ENCODE data around the gene RAB31. TPM values are rescaled to one million over a fixed set of nuclear protein-coding genes. Genes with fewer than 3 reads are reported as not detected.

Gene RAB31
- polyA plus RNA-seq, 4 donors: 27.0 to 39.1 (median 32.4) TPM

- DNase-seq (ENCODE audit: low read depth in 4 of 4, low spot score in 3 of 4): no peak
These were observed 1.9 kb downstream of the RAB31 start for GRCh38 chr18:9710037-9710436.

GRCh38 chr18:9711361-9712129 lies 3.4 kb downstream of the RAB31 start:
- DNase-seq (ENCODE audit: low read depth in 4 of 4, low spot score in 3 of 4): no peak

DNA sequence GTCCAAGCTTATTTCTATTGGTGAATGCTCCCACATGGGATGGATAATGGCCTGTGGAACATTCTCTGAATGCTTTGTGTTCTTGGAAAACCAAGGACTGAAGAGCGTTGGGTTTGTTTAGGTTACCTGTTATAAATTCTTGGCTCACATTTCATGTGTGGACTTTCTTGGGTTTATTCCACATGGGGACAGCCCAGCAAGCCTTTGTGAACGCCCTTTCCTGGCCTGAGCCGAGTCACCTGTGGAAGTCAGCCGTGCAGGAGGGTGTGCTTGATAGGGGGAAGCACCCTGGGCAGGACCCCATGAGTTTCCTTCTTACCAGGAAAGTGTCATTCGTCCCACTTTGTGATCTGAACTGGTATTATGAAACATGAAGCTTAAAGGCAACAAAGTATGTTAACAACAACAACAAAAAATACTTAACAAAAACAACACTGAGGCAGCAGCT lies 4.1 kb downstream of the RAB31 start:
- DNase-seq (ENCODE audit: low read depth in 4 of 4, low spot score in 3 of 4): no peak

DNA sequence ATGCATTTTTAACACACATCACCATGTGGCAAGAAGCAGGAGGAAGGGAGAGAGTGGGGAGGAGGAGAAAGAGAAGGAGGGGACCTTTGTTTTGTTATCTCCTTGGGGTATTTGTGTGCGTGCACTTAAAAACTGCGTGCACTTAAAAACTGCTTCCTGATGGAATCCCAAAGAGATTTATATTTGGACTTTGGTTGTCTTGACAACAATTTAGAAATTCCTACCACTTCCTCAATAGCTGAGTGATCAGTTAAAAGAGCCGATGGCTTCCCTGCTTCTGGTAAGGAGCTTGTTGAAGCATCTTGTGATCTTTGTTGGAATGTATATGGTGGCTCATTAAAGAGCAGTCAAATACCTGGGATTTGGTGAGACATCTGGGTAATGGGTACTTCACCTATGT lies 4.5 kb downstream of the RAB31 start:
- DNase-seq (ENCODE audit: low read depth in 4 of 4, low spot score in 3 of 4): no peak

DNA sequence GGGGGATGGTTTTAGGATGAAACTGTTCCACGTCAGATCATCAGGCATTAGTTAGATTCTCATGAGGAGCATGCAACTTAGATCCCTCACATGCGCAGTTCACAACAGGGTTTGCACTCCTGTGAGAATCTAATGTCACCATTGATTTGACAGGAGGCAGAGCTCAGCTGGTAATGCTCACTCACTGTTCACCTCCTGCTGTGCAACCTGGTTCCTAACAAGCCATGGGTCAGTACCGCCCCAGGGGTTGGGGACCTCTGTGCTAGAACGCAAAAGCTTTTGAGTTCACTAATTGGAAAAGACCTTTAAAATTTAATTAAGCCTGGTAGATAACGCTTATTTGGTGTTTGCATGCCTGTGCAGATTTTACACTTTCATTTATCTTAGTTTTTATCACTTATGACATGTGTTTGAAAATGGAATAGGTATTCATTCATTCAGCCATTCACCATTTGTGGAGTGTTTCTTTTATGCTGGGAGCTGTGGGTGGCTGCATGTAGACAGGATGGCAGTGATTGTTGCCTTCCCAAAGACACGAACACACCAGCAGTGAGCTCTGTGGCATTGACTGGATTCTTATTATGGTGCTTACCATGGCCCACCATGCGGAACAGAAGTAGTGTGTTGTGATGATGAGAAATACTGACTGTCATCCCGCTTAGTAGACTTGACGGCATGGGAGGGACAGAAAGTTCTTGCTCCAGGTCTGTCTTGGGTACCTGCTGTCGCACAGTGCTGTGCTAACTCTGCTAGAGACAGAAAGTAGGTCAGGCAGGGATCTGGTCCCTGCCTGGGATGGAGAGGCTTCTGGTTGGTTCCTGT lies 6.4 kb downstream of the RAB31 start:
- no peak for DNase-seq (ENCODE audit: low read depth in 4 of 4, low spot score in 3 of 4)

- DNase-seq (ENCODE audit: low read depth in 4 of 4, low spot score in 3 of 4): no peak
These were observed 6.9 kb downstream of the RAB31 start for GRCh38 chr18:9715088-9715343.

- no peak for DNase-seq (ENCODE audit: low read depth in 4 of 4, low spot score in 3 of 4)
These were observed 8.1 kb downstream of the RAB31 start for GRCh38 chr18:9715978-9716774.

DNA sequence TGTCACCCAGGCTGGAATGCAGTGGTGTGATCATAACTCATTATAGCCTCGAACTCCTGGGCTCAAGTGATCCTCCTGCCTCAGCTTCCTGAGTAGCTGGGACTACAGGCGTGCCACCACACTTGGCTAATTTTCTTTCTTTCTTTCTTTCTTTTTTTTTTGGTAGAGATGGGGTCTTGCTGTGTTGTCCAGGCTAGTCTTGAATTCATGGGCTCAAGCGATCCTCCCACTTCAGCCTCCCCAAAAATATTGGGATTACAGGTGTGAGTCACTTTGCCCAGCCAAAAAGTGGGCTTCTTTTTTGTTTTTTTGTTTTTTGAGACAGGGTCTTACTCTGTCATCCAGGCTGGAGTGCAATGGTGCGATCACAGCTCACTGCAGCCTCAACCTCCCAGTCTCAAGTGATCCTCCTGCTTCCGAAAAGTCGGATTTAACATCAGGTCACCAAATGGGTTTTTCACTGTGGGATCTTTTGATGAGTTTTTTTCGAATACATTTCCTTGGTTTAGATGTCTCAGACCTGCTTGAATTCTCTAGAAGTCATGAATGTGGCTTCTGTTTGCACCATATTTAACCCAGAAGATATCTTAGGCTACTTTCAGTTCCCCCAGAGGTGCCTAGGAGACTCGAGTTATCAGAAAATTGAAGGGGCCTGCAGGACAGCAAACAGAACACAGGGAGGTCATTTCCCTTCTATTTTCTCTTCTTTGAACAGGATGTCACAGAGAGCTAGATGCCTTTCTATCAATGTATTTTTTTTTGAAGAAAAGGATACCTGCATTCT lies 8.9 kb downstream of the RAB31 start:
- DNase-seq (ENCODE audit: low read depth in 4 of 4, low spot score in 3 of 4): no peak

- no peak for DNase-seq (ENCODE audit: low read depth in 4 of 4, low spot score in 3 of 4)
These were observed 11.4 kb downstream of the RAB31 start for GRCh38 chr18:9719421-9719981.

- no peak for DNase-seq (ENCODE audit: low read depth in 4 of 4, low spot score in 3 of 4)
These were observed 12.2 kb downstream of the RAB31 start for GRCh38 chr18:9720327-9720726.

- no peak for DNase-seq (ENCODE audit: low read depth in 4 of 4, low spot score in 3 of 4)
These were observed 13.9 kb downstream of the RAB31 start for GRCh38 chr18:9721893-9722550.

GRCh38 chr18:9722691-9723090 lies 14.6 kb downstream of the RAB31 start:
- no peak for DNase-seq (ENCODE audit: low read depth in 4 of 4, low spot score in 3 of 4)

- no peak for DNase-seq (ENCODE audit: low read depth in 4 of 4, low spot score in 3 of 4)
These were observed 16.9 kb downstream of the RAB31 start for GRCh38 chr18:9724797-9725585.

- DNase-seq (ENCODE audit: low read depth in 4 of 4, low spot score in 3 of 4): no peak
These were observed 18.1 kb downstream of the RAB31 start for GRCh38 chr18:9726175-9726574.

DNA sequence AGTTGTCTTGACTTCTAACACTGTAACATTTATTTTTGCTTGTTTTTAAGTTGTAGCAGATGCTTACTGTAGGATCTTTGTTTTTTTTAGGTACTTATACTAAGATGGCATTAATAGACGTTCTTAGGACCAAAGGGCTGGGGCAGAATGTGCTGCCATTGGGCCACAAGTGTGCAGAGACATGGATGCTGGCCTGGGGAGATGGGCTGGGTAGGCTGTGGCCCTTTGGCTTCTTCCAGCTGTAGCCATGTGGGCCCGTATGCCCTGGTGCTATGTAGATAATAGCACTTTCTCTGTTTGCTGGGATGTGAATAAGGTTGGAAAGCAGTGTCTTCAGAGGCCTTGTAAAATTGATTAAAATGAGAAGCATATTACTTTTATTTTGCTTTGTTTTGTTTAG lies 18.8 kb downstream of the RAB31 start:
- no peak for DNase-seq (ENCODE audit: low read depth in 4 of 4, low spot score in 3 of 4)

DNA sequence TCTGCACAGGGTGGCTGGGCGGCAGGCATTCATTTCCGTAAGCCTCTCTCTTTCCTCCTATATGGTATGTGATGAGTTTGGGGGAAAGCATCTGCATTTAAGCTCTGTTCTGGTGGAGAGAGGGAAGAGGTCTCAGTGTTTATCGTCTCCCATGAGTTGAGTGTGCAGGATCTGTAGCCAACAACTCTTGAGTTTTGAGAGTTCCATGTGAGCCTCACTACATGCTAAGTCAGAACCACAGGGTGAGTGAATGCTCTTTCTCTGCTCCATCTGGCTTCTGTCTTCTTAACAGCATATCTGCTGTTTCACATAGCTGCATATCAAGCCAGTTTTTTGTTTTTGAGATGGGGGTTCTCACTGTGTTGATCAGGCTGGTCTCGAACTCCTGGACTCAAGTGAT lies 22.7 kb downstream of the RAB31 start:
- DNase-seq (ENCODE audit: low read depth in 4 of 4, low spot score in 3 of 4): no peak

GRCh38 chr18:9731380-9731779 lies 23.3 kb downstream of the RAB31 start:
- no peak for DNase-seq (ENCODE audit: low read depth in 4 of 4, low spot score in 3 of 4)

DNA sequence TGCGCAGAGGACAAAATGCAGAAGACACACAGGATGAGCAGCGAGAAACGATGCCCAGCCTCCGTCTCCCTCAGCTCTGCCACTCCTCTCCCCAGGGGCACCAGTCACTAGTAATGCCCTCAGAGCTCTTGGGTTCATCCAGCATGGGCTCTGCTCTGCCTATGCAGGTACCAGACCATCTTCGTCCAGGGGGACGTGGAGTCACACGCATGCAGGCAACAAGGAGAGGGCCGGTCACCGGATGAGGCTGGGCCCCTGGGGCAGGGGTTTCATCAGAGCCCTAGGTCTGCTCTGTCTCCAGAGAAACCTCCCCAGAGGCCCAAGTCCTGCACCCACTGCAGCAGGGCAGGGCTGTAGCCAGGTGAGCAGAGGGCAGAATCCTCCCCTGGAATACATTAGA lies 23.9 kb downstream of the RAB31 start:
- DNase-seq (ENCODE audit: low read depth in 4 of 4, low spot score in 3 of 4): no peak

GRCh38 chr18:9734189-9734588 lies 26.1 kb downstream of the RAB31 start:
- no peak for DNase-seq (ENCODE audit: low read depth in 4 of 4, low spot score in 3 of 4)
